ENCODE results near the gene RWDD4.

RWDD4 gene

GRCh38 chr4:183610033-183610432 is 49.0 kb downstream of the RWDD4 start:
- H3K4me3 ChIP-seq (ENCODE audit: low read depth, low read length), result no peak overlapping the region
- DNase-seq (ENCODE audit: low read depth), result no peak
- TF ChIP-seq CTCF (IDR thresholded peaks at IDR 0.05; ENCODE audit: control insufficient read depth, extremely low read depth, insufficient read depth), result no peak

- no peak overlapping the region for H3K4me3 ChIP-seq (ENCODE audit: low read depth, low read length)
- no peak for TF ChIP-seq CTCF (IDR thresholded peaks at IDR 0.05; ENCODE audit: control insufficient read depth, extremely low read depth, insufficient read depth)
- DNase-seq (ENCODE audit: low read depth), result no peak
Measured at GRCh38 chr4:183609151-183609550, 49.8 kb downstream of the RWDD4 start.

GRCh38 chr4:183607894-183608293 is 51.1 kb downstream of the RWDD4 start:
- no peak overlapping the region for H3K4me3 ChIP-seq (ENCODE audit: low read depth, low read length)
- no peak for DNase-seq (ENCODE audit: low read depth)
- TF ChIP-seq CTCF (IDR thresholded peaks at IDR 0.05; ENCODE audit: control insufficient read depth, extremely low read depth, insufficient read depth), result no peak

- no peak for DNase-seq (ENCODE audit: low read depth)
- H3K4me3 ChIP-seq (ENCODE audit: low read depth, low read length), result no peak overlapping the region
- TF ChIP-seq CTCF (IDR thresholded peaks at IDR 0.05; ENCODE audit: control insufficient read depth, extremely low read depth, insufficient read depth), result peak; percentile 35
Measured at GRCh38 chr4:183602557-183603027, 56.4 kb downstream of the RWDD4 start.

GRCh38 chr4:183601381-183601780 is 57.6 kb downstream of the RWDD4 start:
- TF ChIP-seq CTCF (IDR thresholded peaks at IDR 0.05; ENCODE audit: control insufficient read depth, extremely low read depth, insufficient read depth), result no peak
- DNase-seq (ENCODE audit: low read depth), result no peak
- H3K4me3 ChIP-seq (ENCODE audit: low read depth, low read length), result no peak overlapping the region

- peak; percentile 32 for TF ChIP-seq CTCF (IDR thresholded peaks at IDR 0.05; ENCODE audit: control insufficient read depth, extremely low read depth, insufficient read depth)
- H3K4me3 ChIP-seq (ENCODE audit: low read depth, low read length), result no peak overlapping the region
- DNase-seq (ENCODE audit: low read depth), result no peak
Measured at GRCh38 chr4:183600189-183600685, 58.7 kb downstream of the RWDD4 start.

- no peak overlapping the region for H3K4me3 ChIP-seq (ENCODE audit: low read depth, low read length)
- no peak for DNase-seq (ENCODE audit: low read depth)
- no peak for TF ChIP-seq CTCF (IDR thresholded peaks at IDR 0.05; ENCODE audit: control insufficient read depth, extremely low read depth, insufficient read depth)
Measured at GRCh38 chr4:183599690-183600089, 59.3 kb downstream of the RWDD4 start.

Data from LNCaP clone FGC (cell line).